Thyroid gland (tissue), 4 donors: ENCODE measurements around the gene PIP5K1A. TPM values are rescaled to one million over a fixed set of nuclear protein-coding genes. Genes with fewer than 3 reads are reported as not detected.

Experiments used
- DNase-seq, 2 donors: peaks; one replicate each; pipeline ENCODE4 v3.0.0-alpha.2; 2019
- H3K27ac ChIP-seq, 3 donors: fragments of 200-600 bp; sonication (generic); 1 replicate in 2 of 3; 2 replicates in 1 of 3; pipeline ENCODE4 v1.5.1; 2016 to 2019; ENCODE audit warnings: mild to moderate bottlenecking in 1 of 3, moderate library complexity in 1 of 3
- H3K27me3 ChIP-seq: fragments of 200-600 bp; sonication (generic); one replicate; pipeline ENCODE4 v1.5.1; 2019
- H3K36me3 ChIP-seq, 2 donors: fragments of 200-600 bp; sonication (generic); one replicate each; pipeline ENCODE4 v1.5.1; 2016 to 2019
- H3K4me1 ChIP-seq, 2 donors: fragments of 200-600 bp; sonication (generic); one replicate each; pipeline ENCODE4 v1.5.1; 2017 to 2019
- H3K4me3 ChIP-seq, 3 donors: fragments of 200-600 bp; sonication (generic); replicated peaks in 1 of 3; 1 replicate in 2 of 3; 2 replicates in 1 of 3; pipeline ENCODE4 v1.5.1; 2016; ENCODE audit warnings: mild to moderate bottlenecking in 1 of 3
- H3K9me3 ChIP-seq: fragments of 200-600 bp; sonication (generic); one replicate; pipeline ENCODE4 v1.5.1; 2017
- CTCF ChIP-seq, 6 experiments: fragments of 200-600 bp in 3 of 6; fragments of 450-650 bp in 3 of 6; sonication (generic) in 3 of 6; IDR thresholded peaks; one replicate each; pipeline ENCODE4 v1.5.1; 2016 to 2019; ENCODE audit warnings: antibody characterized with exemption in 6 of 6, mild to moderate bottlenecking in 2 of 6, inconsistent platforms in 1 of 6, moderate library complexity in 1 of 6
- POLR2A ChIP-seq, 2 donors: fragments of 450-650 bp; IDR thresholded peaks; one replicate each; pipeline ENCODE4 v1.6.1; 2017; ENCODE audit warnings: antibody characterized with exemption in 2 of 2, mild to moderate bottlenecking in 2 of 2, moderate library complexity in 1 of 2
- WGBS, 2 donors: methylation state at CpG; one replicate each; pipeline ENCODE4 v1.1.5; 2017; 5-methylcytosine and 5-hydroxymethylcytosine counted together
- intact Hi-C: fragments of 100-400 bp; cut with DNase I; formaldehyde crosslinking; loops from one replicate; pipeline ENCODE4 v1.15.1; 2023
- total RNA-seq, 4 donors: library from RNA; depleted of rRNA; stranded (reverse); fragments of >200 nt; gene quantifications; one replicate each; pipeline ENCODE4 v1.2.3, GENCODE V29; 2016

PIP5K1A gene
- total RNA-seq, 4 donors from 2014 or later, result 53.4 to 74.5 (median 57.8) TPM

- Histone ChIP-seq H3K4me1 (peaks cover 14 to 21% of the 10 kb centered on the region in 2 donors), H3K36me3 (peaks cover 10 to 11% of the 10 kb centered on the region in 2 donors), H3K27me3 (no peaks in the 10 kb centered on the region), H3K9me3 (no peaks in the 10 kb centered on the region), H3K4me3 (peak within 1 kb of the TSS; percentile 43 to 60 (median 53)), H3K27ac (peak within 1 kb of the TSS; percentile 70 to 91 (median 76))
- DNase-seq, result peak; percentile 97 to 98
- peak in 4 of 6 experiments; percentile 14 to 53 (median 27) for TF ChIP-seq CTCF (IDR thresholded peaks at IDR 0.05)
- TF ChIP-seq POLR2A (IDR thresholded peaks at IDR 0.05), result peak in 1 of 2 donors; percentile 43
- 0% methylated on average over 30 to 38 of the region's 38 CpGs for WGBS, 2 donors
- intact Hi-C loops, result no loop called here
Measured at GRCh38 chr1:151165738-151166504, 32.4 kb upstream of the PIP5K1A start, which contains the start of the genes LYSMD1 and SCNM1. LYSMD1 (minus strand) TSS chr1:151165902; CDS start chr1:151165258, 644 bp downstream. SCNM1 (plus strand) TSS chr1:151166144; CDS start chr1:151166153, 9 bp downstream.

- Histone ChIP-seq H3K4me3 (peak overlapping the region; percentile 43 to 60 (median 53)), H3K27me3 (no peaks in the 10 kb centered on the region), H3K4me1 (peaks cover 14 to 21% of the 10 kb centered on the region in 2 donors), H3K27ac (peak overlapping the region in 2 of 3 donors; percentile 70 to 76), H3K9me3 (no peaks in the 10 kb centered on the region), H3K36me3 (peaks cover 5 to 8% of the 10 kb centered on the region in 2 donors)
- WGBS, 2 donors, result 2 to 3% methylated on average over 15 of the region's 15 CpGs
- TF ChIP-seq CTCF (IDR thresholded peaks at IDR 0.05) (no peak), POLR2A (IDR thresholded peaks at IDR 0.05) (no peak)
- DNase-seq, result peak; percentile 21 to 23
- intact Hi-C loops, result no loop called here
Measured at GRCh38 chr1:151166505-151166956, 31.8 kb upstream of the PIP5K1A start.

GRCh38 chr1:151167116-151167515 is 31.2 kb upstream of the PIP5K1A start:
- WGBS, 2 donors, result 87 to 88% methylated on average over 6 of the region's 6 CpGs
- Histone ChIP-seq H3K4me1 (peaks cover 14 to 21% of the 10 kb centered on the region in 2 donors), H3K36me3 (peaks cover 3 to 5% of the 10 kb centered on the region in 2 donors), H3K9me3 (no peaks in the 10 kb centered on the region), H3K27me3 (no peaks in the 10 kb centered on the region), H3K27ac (no peak overlapping the region), H3K4me3 (no peak overlapping the region)
- intact Hi-C loops, result no loop called here
- no peak for DNase-seq
- TF ChIP-seq POLR2A (IDR thresholded peaks at IDR 0.05), result no peak

- Histone ChIP-seq H3K9me3 (no peaks in the 10 kb centered on the region), H3K36me3 (peaks cover 16 to 17% of the 10 kb centered on the region in 2 donors), H3K4me3 (no peak overlapping the region), H3K27ac (no peak overlapping the region), H3K27me3 (no peaks in the 10 kb centered on the region), H3K4me1 (peaks cover 6 to 8% of the 10 kb centered on the region in 2 donors)
- intact Hi-C loops, result no loop called here
- TF ChIP-seq CTCF (IDR thresholded peaks at IDR 0.05) (no peak), POLR2A (IDR thresholded peaks at IDR 0.05) (no peak)
- no peak for DNase-seq
- WGBS, 2 donors, result 83 to 94% methylated on average over 5 of the region's 5 CpGs
Measured at GRCh38 chr1:151171190-151171589, 27.2 kb upstream of the PIP5K1A start.

GRCh38 chr1:151175041-151175741 is 23.2 kb upstream of the PIP5K1A start:
- TF ChIP-seq CTCF (IDR thresholded peaks at IDR 0.05) (no peak), POLR2A (IDR thresholded peaks at IDR 0.05) (no peak)
- Histone ChIP-seq H3K4me1 (no peaks in the 10 kb centered on the region), H3K36me3 (peaks cover 21 to 49% of the 10 kb centered on the region in 2 donors), H3K27me3 (no peaks in the 10 kb centered on the region), H3K27ac (no peak overlapping the region), H3K4me3 (no peak overlapping the region), H3K9me3 (no peaks in the 10 kb centered on the region)
- WGBS, 2 donors, result 78 to 80% methylated on average over 6 of the region's 6 CpGs
- no peak for DNase-seq
- intact Hi-C loops, result no loop called here
